Measurements from ENCODE around the gene DLX6.

The DLX6 gene

GRCh38 chr7:96996111-96996957 lies 9.0 kb upstream of the DLX6 start:
- no peak for DNase-seq

- DNase-seq: no peak
Measured at GRCh38 chr7:96996958-96997511, 8.3 kb upstream of the DLX6 start.

GRCh38 chr7:96997512-96998032 lies 7.8 kb upstream of the DLX6 start:
- DNase-seq: no peak

- no peak for DNase-seq
Measured at GRCh38 chr7:96998333-96998732, 7.0 kb upstream of the DLX6 start.

- DNase-seq: no peak
Measured at GRCh38 chr7:96998744-96999143, 6.6 kb upstream of the DLX6 start.

- no peak for DNase-seq
Measured at GRCh38 chr7:97001221-97001620, 4.1 kb upstream of the DLX6 start.

- no peak for DNase-seq
Measured at GRCh38 chr7:97001656-97002554, 3.4 kb upstream of the DLX6 start.

- DNase-seq: no peak
Measured at GRCh38 chr7:97002555-97003261, 2.6 kb upstream of the DLX6 start.

GRCh38 chr7:97003262-97004246 lies 1.8 kb upstream of the DLX6 start:
- DNase-seq: no peak

GRCh38 chr7:97004247-97005182 lies 838 bp upstream of the DLX6 start:
- DNase-seq: no peak

- DNase-seq: peak in 2 of 5 experiments; percentile 20 to 74
Measured at GRCh38 chr7:97006055-97006815, 882 bp downstream of the DLX6 start.

- DNase-seq: no peak
Measured at GRCh38 chr7:97006816-97007582, 1.6 kb downstream of the DLX6 start.

GRCh38 chr7:97007583-97007861 lies 2.2 kb downstream of the DLX6 start:
- DNase-seq: no peak

GRCh38 chr7:97008275-97008917 lies 3.0 kb downstream of the DLX6 start:
- no peak for DNase-seq

GRCh38 chr7:97009753-97010732 lies 4.7 kb downstream of the DLX6 start:
- no peak for DNase-seq

- DNase-seq: no peak
Measured at GRCh38 chr7:97011104-97011503, 5.8 kb downstream of the DLX6 start.
